Measurements from ENCODE around the gene SLAMF8. TPM values are rescaled to one million over a fixed set of nuclear protein-coding genes. Genes with fewer than 3 reads are reported as not detected.

SLAMF8 gene
- total and polyA plus RNA-seq, 2 of the 8 experiments (the other 6 are each of a cell fraction or from before 2014, with no cell fraction given): not detected

DNA sequence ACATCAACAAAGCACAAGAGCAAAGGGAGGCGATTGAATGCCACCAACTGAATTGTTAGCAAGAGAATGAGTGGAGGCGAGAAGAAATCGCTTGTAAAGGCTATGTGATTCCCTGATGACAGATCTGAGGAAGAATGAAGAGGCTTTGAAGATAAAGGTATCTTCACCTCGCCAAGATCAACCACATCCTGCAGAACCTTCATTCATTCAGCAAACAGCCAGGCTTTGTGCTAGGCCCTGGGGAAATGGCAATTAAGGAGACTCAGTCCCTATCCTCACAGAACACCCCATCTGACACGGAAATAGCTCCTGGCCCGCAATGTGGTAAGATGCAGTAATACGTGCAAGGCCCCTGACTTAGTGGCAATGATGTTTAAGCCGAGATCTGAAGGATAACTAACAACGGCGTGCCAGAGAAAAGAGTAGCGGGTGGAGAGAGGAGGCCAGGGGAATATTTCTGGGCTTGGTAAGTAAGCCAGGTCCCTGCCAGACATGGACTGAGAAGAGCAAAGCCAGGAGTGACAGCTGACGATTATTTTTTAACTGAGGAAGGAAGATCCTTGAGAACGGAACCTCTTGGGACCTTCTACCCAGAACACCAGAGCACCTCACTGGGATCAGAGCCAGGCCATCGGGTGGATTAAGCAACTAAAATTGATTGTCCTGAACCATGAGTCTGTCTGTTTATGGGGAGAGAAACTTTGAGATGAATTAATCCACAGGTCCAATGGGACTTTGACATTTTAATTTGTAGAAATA is 40.4 kb downstream of the SLAMF8 start:
- Histone ChIP-seq H3K14ac (ENCODE audit: insufficient read length) (no peak overlapping the region), H3K18ac (ENCODE audit: extremely low read depth, low read length) (no peak overlapping the region), H2AK5ac (ENCODE audit: low read depth, low read length) (no peak overlapping the region), H3K23me2 (ENCODE audit: low read depth, low read length) (no peaks in the 10 kb centered on the region), H3K4ac (replicated peaks; ENCODE audit: insufficient read length, low read depth, low read length) (no peak overlapping the region), H2BK120ac (replicated peaks; ENCODE audit: low read depth, low read length) (no peak overlapping the region), H3K36me3 (ENCODE audit: control insufficient read depth in 2 of 4, insufficient read depth in 4 of 4, low read length in 3 of 4) (no peaks in the 10 kb centered on the region), H3K56ac (replicated peaks; ENCODE audit: insufficient read length, low read depth, low read length) (no peak overlapping the region), H3K79me2 (ENCODE audit: control insufficient read depth in 1 of 2, insufficient read depth in 2 of 2, low read length in 2 of 2) (no peaks in the 10 kb centered on the region), H3K9ac (replicated peaks in 1 of 4; ENCODE audit: extremely low read depth in 1 of 4, low read depth in 3 of 4, low read length in 3 of 4) (no peak overlapping the region), H3K9me3 (ENCODE audit: insufficient read depth in 2 of 2, low read depth in 1 of 2, low read length in 1 of 2) (no peaks in the 10 kb centered on the region), H3K79me1 (ENCODE audit: low read depth, low read length) (no peaks in the 10 kb centered on the region), H4K5ac (ENCODE audit: insufficient read length, low read depth, low read length) (no peak overlapping the region), H3K4me2 (ENCODE audit: insufficient read depth in 1 of 2, low read depth in 2 of 2, low read length in 2 of 2) (no peak overlapping the region), H4K20me1 (replicated peaks in 1 of 2; ENCODE audit: control insufficient read depth in 1 of 2, insufficient read depth in 2 of 2, low read length in 2 of 2) (no peaks in the 10 kb centered on the region), H4K91ac (replicated peaks; ENCODE audit: insufficient read length, low read length) (no peak overlapping the region), H2AFZ (ENCODE audit: low read length) (no peak overlapping the region), H3K27me3 (replicated peaks in 1 of 4; ENCODE audit: control insufficient read depth in 3 of 4, extremely low read depth in 1 of 4, insufficient read depth in 3 of 4, low read length in 3 of 4) (no peaks in the 10 kb centered on the region; a peak in 1 of 7 replicates), H3K4me3 (ENCODE audit: extremely low read depth in 1 of 4, insufficient read depth in 2 of 4, low read depth in 3 of 4, low read length in 4 of 4) (no peak overlapping the region), H4K8ac (ENCODE audit: extremely low read depth, insufficient read depth, low read length) (no peak overlapping the region), H2BK5ac (ENCODE audit: low read depth, low read length) (no peak overlapping the region), H3K4me1 (replicated peaks in 1 of 4; ENCODE audit: control insufficient read depth in 3 of 4, insufficient read depth in 4 of 4, low read length in 3 of 4) (no peaks in the 10 kb centered on the region; a peak in 1 of 7 replicates), H3K27ac (ENCODE audit: low read depth, low read length) (no peak overlapping the region), H2BK15ac (ENCODE audit: low read length) (no peak overlapping the region), H2BK20ac (ENCODE audit: low read length) (no peak overlapping the region), H3K23ac (ENCODE audit: insufficient read length) (no peak overlapping the region), H2BK12ac (ENCODE audit: low read depth, low read length) (no peak overlapping the region)
- POLR2A ChIA-PET (ENCODE audit: partially characterized antibody): interaction anchor here (0.8 kb wide), 1 partner anchor 54 kb away, joined by 3 read pairs; no protein-coding TSS in a partner anchor
- DNase-seq (ENCODE audit: low read depth in 1 of 2, low spot score in 2 of 2): no peak
- CTCF ChIA-PET (ENCODE audit: partially characterized antibody): interaction anchor here (1.0 to 14.8 kb wide), 7 partner anchors 8 to 141 kb away, joined by 3 to 111 read pairs (median 6); no protein-coding TSS in a partner anchor
- 84% methylated on average over 14 of the region's 14 CpGs; no CpG with 5 or more reads in 1 of the 2 experiments for WGBS, 2 experiments (ENCODE audit: extremely low coverage in 1 of 2, insufficient coverage in 1 of 2, insufficient read length in 1 of 2, insufficient replicate concordance in 2 of 2, low coverage in 1 of 2, low lambda C conversion rate in 2 of 2, missing lambda C conversion rate in 1 of 2)
- FAIRE-seq: no peak
- TF ChIP-seq SP4 (IDR thresholded peaks at IDR 0.05; ENCODE audit: low read length): no peak
- TF ChIP-seq CTBP2 (IDR thresholded peaks at IDR 0.05; ENCODE audit: borderline replicate concordance, insufficient read depth, insufficient read length, low read length): no peak
- TF ChIP-seq SUZ12 (IDR thresholded peaks at IDR 0.05; ENCODE audit: low read length): no peak; the same call in 1 of the 2 replicates
- TF ChIP-seq TEAD4 (IDR thresholded peaks at IDR 0.05; ENCODE audit: low read depth, low read length): no peak
- no peak for TF ChIP-seq TAF7 (optimal IDR thresholded peaks at IDR 0.05; ENCODE audit: borderline replicate concordance, low read depth, low read length)
- TF ChIP-seq TBP (IDR thresholded peaks at IDR 0.05; ENCODE audit: low read depth, low read length): no peak
- no peak for TF ChIP-seq KDM5A (IDR thresholded peaks at IDR 0.05; ENCODE audit: low read length)
- no peak for TF ChIP-seq RBBP5 (IDR thresholded peaks at IDR 0.05; ENCODE audit: borderline replicate concordance, low read depth, low read length)
- no peak for TF ChIP-seq CHD2 (IDR thresholded peaks at IDR 0.05; ENCODE audit: low read length)
- TF ChIP-seq YY1 (IDR thresholded peaks at IDR 0.05; ENCODE audit: low read depth, low read length): no peak
- TF ChIP-seq CEBPB (IDR thresholded peaks at IDR 0.05; ENCODE audit: low read depth, low read length): no peak
- TF ChIP-seq, protein P1, sequence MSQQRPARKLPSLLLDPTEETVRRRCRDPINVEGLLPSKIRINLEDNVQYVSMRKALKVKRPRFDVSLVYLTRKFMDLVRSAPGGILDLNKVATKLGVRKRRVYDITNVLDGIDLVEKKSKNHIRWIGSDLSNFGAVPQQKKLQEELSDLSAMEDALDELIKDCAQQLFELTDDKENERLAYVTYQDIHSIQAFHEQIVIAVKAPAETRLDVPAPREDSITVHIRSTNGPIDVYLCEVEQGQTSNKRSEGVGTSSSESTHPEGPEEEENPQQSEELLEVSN (IDR thresholded peaks at IDR 0.05): no peak
- no peak for TF ChIP-seq NANOG (IDR thresholded peaks at IDR 0.05; ENCODE audit: insufficient read depth, low read depth, low read length, poor library complexity, severe bottlenecking)
